Body of pancreas (tissue), 4 donors: ENCODE data around the gene PCDH8. TPM values are rescaled to one million over a fixed set of nuclear protein-coding genes. Genes with fewer than 3 reads are reported as not detected.

Experiments
- ATAC-seq: fragments of 150-250 bp; one replicate; pipeline ENCODE4 v1.9.1; 2016
- DNase-seq, 4 donors: peaks; one replicate each; pipeline ENCODE4 v3.0.0-alpha.2; 2019
- H3K27ac ChIP-seq, 4 donors: fragments of 200-600 bp; sonication (generic); 1 replicate in 3 of 4; 2 replicates in 1 of 4; pipeline versions ENCODE4 v1.5.1 to v1.6.1; 2016 to 2019; ENCODE audit warnings: mild to moderate bottlenecking in 1 of 4, mixed read lengths in 1 of 4, moderate library complexity in 1 of 4
- H3K27me3 ChIP-seq, 2 donors: fragments of 200-600 bp; sonication (generic); one replicate each; pipeline ENCODE4 v1.6.0; 2016; ENCODE audit warnings: mild to moderate bottlenecking in 1 of 2
- H3K36me3 ChIP-seq, 2 donors: fragments of 200-600 bp; sonication (generic); replicated peaks in 1 of 2; 2 replicates each; pipeline ENCODE4 v1.5.1; 2016; ENCODE audit warnings: low read depth in 2 of 2; ENCODE audit not compliant: insufficient read depth in 1 of 2
- H3K4me1 ChIP-seq: fragments of 200-600 bp; sonication (generic); one replicate; pipeline ENCODE4 v1.6.0; 2016
- H3K4me3 ChIP-seq, 2 donors: fragments of 200-600 bp; sonication (generic); 1 replicate in 1 of 2; 2 replicates in 1 of 2; pipeline ENCODE4 v1.5.1; 2016 to 2019
- H3K9me3 ChIP-seq, 3 donors: fragments of 200-600 bp; sonication (generic); 1 replicate in 2 of 3; 2 replicates in 1 of 3; pipeline ENCODE4 v1.5.1; 2016
- CTCF ChIP-seq, 7 experiments: fragments of 450-650 bp in 4 of 7; fragments of 200-600 bp in 3 of 7; sonication (generic) in 3 of 7; IDR thresholded peaks; one replicate each; pipeline ENCODE4 v1.5.1; 2016 to 2019; ENCODE audit warnings: antibody characterized with exemption in 7 of 7
- POLR2A ChIP-seq, 3 donors: fragments of 450-650 bp; IDR thresholded peaks; one replicate each; pipeline ENCODE4 v1.6.1; 2016; ENCODE audit warnings: antibody characterized with exemption in 3 of 3, mild to moderate bottlenecking in 2 of 3
- WGBS, 2 donors: methylation state at CpG; one replicate each; pipeline ENCODE4 v1.1.5; 2017; 5-methylcytosine and 5-hydroxymethylcytosine counted together
- intact Hi-C: fragments of 100-400 bp; cut with DNase I; formaldehyde crosslinking; loops from one replicate; pipeline ENCODE4 v1.15.1; 2023
- total RNA-seq, 2 donors: library from RNA; depleted of rRNA; stranded (reverse); fragments of >200 nt; gene quantifications; one replicate each; pipeline ENCODE4 v1.1.0, GENCODE V29; 2016

Gene PCDH8
- total RNA-seq, 2 donors from 2014 or later: not detected

GRCh38 chr13:52851137-52851962, 2.9 kb upstream of the PCDH8 start:
- Histone ChIP-seq H3K27me3 (peaks cover 0 to 20% of the 10 kb centered on the region in 2 donors), H3K27ac (peak overlapping the region; percentile 19 to 79 (median 56)), H3K4me1 (peaks cover 34% of the 10 kb centered on the region), H3K36me3 (no peaks in the 10 kb centered on the region), H3K4me3 (peak overlapping the region; percentile 32 to 36), H3K9me3 (no peaks in the 10 kb centered on the region)
- DNase-seq (peak; percentile 12 to 49 (median 24)), ATAC-seq (peak; percentile 65)
- peak in 1 of 3 donors; percentile 19 for TF ChIP-seq POLR2A (IDR thresholded peaks at IDR 0.05)
- no peak for TF ChIP-seq CTCF (IDR thresholded peaks at IDR 0.05)
- WGBS, 2 donors: 3 to 6% methylated on average over 49 to 60 of the region's 60 CpGs
- intact Hi-C loops: no loop called here

GRCh38 chr13:52850396-52851136, 2.1 kb upstream of the PCDH8 start:
- ATAC-seq: peak; percentile 86
- peak; percentile 65 to 81 (median 72) for DNase-seq
- peak overlapping the region; percentile 32 to 36 for H3K4me3 ChIP-seq
- H3K36me3 ChIP-seq: no peaks in the 10 kb centered on the region
- peak overlapping the region; percentile 19 to 79 (median 56) for H3K27ac ChIP-seq
- peak in 2 of 3 donors; percentile 26 for TF ChIP-seq POLR2A (IDR thresholded peaks at IDR 0.05)
- TF ChIP-seq CTCF (IDR thresholded peaks at IDR 0.05): peak in 1 of 7 experiments; percentile 4
- H3K9me3 ChIP-seq: no peaks in the 10 kb centered on the region
- 0 to 2% methylated on average over 47 of the region's 47 CpGs for WGBS, 2 donors
- H3K27me3 ChIP-seq: peaks cover 0 to 24% of the 10 kb centered on the region in 2 donors
- intact Hi-C loops: no loop called here
- H3K4me1 ChIP-seq: peaks cover 42% of the 10 kb centered on the region

- TF ChIP-seq CTCF (IDR thresholded peaks at IDR 0.05) (no peak), POLR2A (IDR thresholded peaks at IDR 0.05) (no peak)
- peaks cover 44% of the 10 kb centered on the region for H3K4me1 ChIP-seq
- WGBS, 2 donors: 7 to 13% methylated on average over 5 of the region's 5 CpGs
These were observed 1.6 kb upstream of the PCDH8 start for GRCh38 chr13:52850072-52850395.

GRCh38 chr13:52849291-52850071, 1.0 kb upstream of the PCDH8 start:
- TF ChIP-seq CTCF (IDR thresholded peaks at IDR 0.05): no peak
- TF ChIP-seq POLR2A (IDR thresholded peaks at IDR 0.05): no peak
- no peak for DNase-seq
- WGBS, 2 donors: 6% methylated on average over 24 of the region's 24 CpGs
- ATAC-seq: no peak
- Histone ChIP-seq H3K27me3 (peaks cover 0 to 27% of the 10 kb centered on the region in 2 donors), H3K27ac (no peak overlapping the region), H3K9me3 (no peaks in the 10 kb centered on the region), H3K4me3 (no peak overlapping the region), H3K36me3 (no peaks in the 10 kb centered on the region), H3K4me1 (peaks cover 44% of the 10 kb centered on the region)
- intact Hi-C loops: loop anchor here (10.0 kb wide), 1 partner anchor 345 kb away; no protein-coding TSS in a partner anchor

More at GRCh38 chr13:52850072-52850395, 1.6 kb upstream of the PCDH8 start:
- Histone ChIP-seq H3K27me3 (peaks cover 0 to 24% of the 10 kb centered on the region in 2 donors), H3K4me3 (no peak overlapping the region), H3K9me3 (no peaks in the 10 kb centered on the region), H3K36me3 (no peaks in the 10 kb centered on the region), H3K27ac (no peak overlapping the region)
- intact Hi-C loops: no loop called here
- DNase-seq: no peak
- ATAC-seq: no peak
